GM19463 (cell line): ENCODE results near the gene GOLGA5.
A peak's percentile ranks its signal among the peaks of the same experiment; 100 is the strongest.
"Not testable (repeated sequence)": the region's sequence is repeated elsewhere in the genome, so short reads cannot be mapped to it uniquely, and the experiment has no call there.

Source experiments
- ATAC-seq: cut with Tn5 transposase; IDR thresholded peaks from one replicate; pipeline ENCODE4 v1.9.1; 2021; ENCODE audit warnings: mild to moderate bottlenecking, moderate library complexity; ENCODE audit not compliant: unreplicated experiment

Gene GOLGA5

GRCh38 chr14:92819680-92820535, 25.8 kb downstream of the GOLGA5 start:
- ATAC-seq: not testable (repeated sequence)

GRCh38 chr14:92820536-92820840, 26.4 kb downstream of the GOLGA5 start:
- not testable (repeated sequence) for ATAC-seq

DNA sequence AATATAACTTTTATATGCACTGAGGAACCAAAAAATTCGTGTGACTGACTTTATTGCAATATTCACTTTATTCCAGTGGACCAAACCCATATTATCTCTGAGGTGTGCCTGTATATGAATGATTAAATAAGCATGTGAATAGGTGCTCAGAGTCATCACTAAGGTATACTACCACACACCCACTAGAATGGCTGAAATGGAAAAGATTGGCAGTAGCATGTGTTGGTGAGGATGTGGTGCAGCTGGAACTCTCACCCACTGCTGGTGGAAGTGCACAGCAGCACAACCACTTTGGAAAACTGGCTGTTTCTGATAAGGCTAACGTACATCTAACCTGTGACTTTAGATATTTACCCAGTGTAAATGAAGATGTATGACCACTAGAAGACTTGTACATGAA, 36.8 kb downstream of the GOLGA5 start:
- ATAC-seq: no peak

GRCh38 chr14:92832137-92832700, 38.1 kb downstream of the GOLGA5 start:
- ATAC-seq: no peak

GRCh38 chr14:92841930-92842329, 47.8 kb downstream of the GOLGA5 start:
- ATAC-seq: no peak

DNA sequence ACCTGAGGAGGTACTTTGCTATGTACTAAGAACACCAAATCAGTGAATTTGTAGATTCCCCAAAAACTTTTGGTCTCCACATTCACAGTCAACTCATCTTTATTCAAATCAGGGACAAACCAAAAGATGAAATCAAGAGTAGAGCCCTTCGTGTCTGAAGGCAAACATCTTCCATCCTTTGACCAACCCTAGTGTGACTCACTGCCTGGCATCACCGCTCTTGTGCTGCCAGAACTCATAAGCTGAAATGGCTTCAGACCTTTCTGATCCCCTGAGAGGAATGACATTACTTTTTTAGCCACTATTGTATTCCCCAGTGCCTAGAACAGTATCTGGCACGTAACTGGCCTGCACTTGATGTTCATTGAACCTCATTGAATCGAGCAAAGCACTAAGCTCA, 50.1 kb downstream of the GOLGA5 start:
- peak; percentile 39 for ATAC-seq

DNA sequence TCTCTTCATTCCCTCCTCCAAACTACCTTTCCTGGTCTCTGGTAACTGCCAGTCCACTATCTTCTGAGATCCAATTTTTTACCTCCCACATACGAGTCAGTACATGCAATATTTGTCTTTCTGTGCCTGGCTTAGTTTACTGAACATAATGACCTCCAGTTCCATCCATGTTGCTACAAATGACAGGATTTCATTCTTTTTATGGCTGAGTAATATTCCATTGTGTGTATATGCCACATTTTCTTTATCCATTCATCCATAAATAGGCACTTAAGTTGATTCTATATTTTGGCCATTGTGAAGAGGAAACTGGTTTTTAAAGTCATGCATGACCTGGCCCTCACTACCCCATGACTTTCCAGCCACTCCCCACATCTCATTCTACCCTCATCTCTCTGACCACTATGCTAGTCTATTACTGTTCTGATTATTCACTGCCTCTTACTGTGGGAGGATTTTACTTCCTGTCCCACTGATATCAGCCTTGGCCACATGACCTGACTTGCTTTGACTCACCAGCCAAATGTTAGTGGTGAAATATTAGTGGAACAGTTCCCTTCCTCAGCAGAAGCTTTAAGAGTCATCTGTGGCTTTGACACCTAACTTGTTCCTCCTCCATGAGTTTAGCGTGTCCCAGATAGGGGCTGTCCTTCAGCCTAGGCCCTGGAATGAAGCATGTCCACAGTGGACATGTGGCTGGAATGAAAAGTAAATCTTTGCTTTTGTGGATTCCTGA, 52.2 kb downstream of the GOLGA5 start:
- peak; percentile 78 for ATAC-seq

DNA sequence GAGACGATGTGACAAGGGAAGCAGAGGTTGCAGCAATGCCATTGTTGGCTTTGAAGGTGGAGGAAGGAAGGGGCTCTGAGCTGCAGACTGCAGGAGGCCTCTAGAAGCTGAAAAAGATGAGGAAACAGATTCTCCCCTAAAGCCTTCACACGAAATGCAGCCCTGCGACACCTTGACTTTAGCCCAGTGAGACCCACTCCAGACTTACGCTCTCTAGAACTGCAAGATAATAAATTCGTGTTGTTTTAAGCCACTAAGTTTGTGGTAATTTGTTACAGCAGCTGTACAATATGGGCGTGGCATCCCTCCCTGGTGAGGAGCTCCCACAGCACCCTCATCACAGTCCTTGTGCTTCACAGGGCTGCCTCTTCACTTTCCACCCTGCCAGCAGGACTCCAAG, 53.2 kb downstream of the GOLGA5 start:
- no peak for ATAC-seq

GRCh38 chr14:92847749-92848148, 53.6 kb downstream of the GOLGA5 start:
- ATAC-seq: no peak

- no peak for ATAC-seq
Observed at GRCh38 chr14:92848887-92849286, 54.8 kb downstream of the GOLGA5 start.

- no peak for ATAC-seq
Observed at GRCh38 chr14:92850492-92850891, 56.4 kb downstream of the GOLGA5 start.

DNA sequence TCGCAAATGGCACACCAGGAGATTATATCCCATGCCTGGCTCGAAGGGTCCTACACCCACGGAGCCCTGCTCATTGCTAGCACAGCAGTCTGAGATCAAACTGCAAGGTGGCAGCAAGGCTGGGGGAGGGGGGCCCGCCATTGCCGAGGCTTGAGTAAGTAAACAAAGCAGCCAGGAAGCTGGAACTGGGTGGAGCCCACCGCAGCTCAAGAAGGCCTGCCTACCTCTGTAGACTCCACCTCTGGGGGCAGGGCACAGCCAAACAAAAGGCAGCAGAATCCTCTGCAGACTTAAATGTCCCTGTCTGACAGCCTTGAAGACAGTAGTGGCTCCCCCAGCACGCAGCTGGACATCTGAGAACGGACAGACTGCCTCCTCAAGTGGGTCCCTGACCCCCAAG, 59.0 kb downstream of the GOLGA5 start:
- ATAC-seq: not testable (repeated sequence)

- no peak for ATAC-seq
Observed at GRCh38 chr14:92860049-92860840, 66.1 kb downstream of the GOLGA5 start.

- no peak for ATAC-seq
Observed at GRCh38 chr14:92861856-92862745, 68.0 kb downstream of the GOLGA5 start.

DNA sequence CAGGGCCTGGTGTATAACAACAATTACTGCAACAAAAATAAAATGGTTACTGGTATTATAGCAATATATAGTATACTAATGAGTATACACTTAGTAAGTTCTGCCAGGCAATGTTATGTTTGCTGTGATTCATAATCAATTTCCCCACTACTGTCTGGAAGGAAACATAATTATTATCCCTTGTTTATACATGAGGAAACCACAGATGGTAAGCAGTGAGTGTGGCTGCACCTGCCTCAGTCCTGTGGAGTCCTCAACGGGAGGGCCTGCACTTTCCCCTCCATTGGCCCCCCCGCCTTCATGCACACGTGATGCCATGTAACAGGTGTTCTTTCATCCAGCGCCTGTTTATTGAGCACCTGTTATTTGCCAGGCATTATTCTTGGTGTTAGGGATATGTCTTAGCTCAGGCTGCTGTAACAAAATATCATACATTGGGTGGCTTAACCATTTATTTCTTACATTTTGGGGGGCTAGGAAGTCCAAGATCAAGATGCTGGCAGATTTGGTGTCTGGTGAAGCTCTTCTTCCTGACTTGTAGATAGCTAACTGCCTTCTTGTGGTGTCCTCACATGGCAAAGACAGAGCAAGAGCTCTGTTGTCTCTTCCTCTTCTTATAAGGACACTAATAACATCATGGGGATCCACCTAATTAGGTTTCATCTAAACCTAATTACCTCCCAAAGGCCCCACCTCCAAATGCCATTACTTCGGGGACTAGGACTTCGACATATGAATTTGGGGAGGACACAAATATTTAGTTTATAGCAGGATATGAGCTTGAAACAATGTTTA, 69.4 kb downstream of the GOLGA5 start:
- ATAC-seq: no peak

DNA sequence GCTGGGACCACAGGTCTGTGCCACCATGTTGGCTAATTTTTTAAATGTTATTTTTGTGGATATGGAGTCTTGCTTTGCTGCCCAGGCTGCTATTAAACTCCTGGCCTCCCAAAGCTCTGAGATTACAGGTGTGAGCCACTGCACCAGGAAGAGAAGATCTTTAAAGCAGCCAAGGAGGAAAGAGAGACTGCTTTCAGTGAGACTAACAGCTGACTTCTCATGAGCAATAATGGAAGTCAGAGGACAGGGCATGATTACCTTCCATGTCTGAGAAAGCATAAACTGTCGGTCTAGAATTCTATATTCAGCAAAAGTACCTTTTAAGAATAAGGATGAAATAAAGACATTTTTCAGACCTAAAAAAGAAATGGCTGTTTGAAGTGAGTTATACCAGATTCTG, 71.6 kb downstream of the GOLGA5 start:
- ATAC-seq: no peak

- ATAC-seq: no peak
Observed at GRCh38 chr14:92866181-92866752, 72.2 kb downstream of the GOLGA5 start.

DNA sequence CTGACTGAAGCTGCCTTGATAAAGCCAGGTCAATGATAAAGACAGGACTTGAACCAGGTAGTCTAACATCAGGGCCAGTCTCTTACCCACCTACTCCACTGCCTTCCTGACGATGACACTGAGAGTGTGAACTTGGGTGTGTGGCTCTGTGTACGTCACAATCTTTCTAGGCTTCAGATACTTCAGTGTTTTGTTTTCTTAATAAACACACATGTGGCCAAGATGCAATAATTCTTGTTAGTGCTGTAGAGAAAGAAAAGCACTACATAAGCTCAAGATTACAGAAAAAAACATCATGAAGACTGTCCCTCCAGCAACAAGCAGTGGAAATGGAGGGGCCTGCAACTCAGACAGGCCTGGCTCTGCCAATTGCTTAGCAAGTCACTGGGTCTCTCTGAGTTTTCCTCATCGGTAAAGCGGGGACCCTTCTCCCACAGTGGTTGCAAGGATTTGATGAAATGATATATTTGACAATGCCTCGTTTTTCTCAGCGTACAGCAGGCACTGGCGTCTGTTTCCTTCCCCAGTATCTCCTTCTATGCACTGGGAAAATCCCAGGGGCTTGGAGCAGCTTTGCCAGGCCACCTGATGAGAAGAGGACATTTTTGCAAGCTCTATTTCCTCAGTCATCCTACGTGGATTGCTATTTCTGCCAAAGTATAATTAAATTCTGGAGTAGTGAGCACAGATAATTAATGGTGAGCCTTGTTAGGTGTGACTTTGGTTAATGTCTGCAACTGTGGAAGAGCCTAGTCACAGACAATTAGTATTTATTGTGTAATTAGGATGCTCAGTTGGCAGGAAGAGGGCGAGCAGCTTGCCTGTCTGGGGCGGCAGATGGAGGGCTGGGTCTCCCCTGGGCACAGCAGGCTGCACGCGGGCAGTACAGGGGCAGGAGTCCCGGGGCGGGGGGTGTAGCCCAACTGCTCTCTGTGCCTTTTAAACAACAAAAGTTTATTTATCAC, 73.1 kb downstream of the GOLGA5 start:
- ATAC-seq: no peak
